NB4 (cell line): ENCODE measurements around the gene SGCD.

ENCODE experiments used
- MYC ChIP-seq: IDR thresholded peaks from 2 replicates; pipeline ENCODE4 v1.6.1; 2011; ENCODE audit warnings: low read depth, low read length
- POLR2A ChIP-seq: IDR thresholded peaks from 2 replicates; pipeline ENCODE4 v1.6.1; 2011; ENCODE audit warnings: mild to moderate bottlenecking; ENCODE audit not compliant: insufficient read length; ENCODE audit errors: extremely low read depth
- TF ChIP-seq, protein P1 (sequence below): IDR thresholded peaks from one replicate; pipeline ENCODE4 v1.5.1; 2012; ENCODE audit warnings: low read depth, low read length

DNA sequence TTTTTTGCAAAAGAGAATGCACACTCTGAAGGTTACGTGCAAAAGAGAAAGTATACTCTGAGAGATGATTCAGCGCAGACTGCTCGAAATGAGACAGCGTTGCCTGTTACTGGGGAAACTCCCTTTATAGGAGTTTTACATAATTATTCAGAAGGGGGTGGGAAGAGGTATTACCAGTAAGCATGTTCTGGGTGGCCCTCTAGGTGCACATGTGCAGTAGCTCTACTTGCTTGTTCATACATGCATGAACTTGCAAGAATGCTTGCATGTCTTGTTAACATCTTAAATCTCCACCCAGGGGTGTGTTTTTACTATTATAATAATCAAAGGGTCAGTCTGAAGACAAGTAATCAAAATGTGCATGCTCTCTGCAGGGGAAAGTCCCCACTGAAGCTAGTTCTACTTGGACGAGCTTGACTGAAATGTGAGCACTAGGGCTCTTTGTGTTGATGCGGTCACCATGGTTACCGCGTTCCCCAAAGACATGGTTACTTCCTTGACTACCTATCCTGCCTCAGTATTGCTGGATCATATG lies 75.5 kb downstream of the SGCD start:
- TF ChIP-seq, protein P1, sequence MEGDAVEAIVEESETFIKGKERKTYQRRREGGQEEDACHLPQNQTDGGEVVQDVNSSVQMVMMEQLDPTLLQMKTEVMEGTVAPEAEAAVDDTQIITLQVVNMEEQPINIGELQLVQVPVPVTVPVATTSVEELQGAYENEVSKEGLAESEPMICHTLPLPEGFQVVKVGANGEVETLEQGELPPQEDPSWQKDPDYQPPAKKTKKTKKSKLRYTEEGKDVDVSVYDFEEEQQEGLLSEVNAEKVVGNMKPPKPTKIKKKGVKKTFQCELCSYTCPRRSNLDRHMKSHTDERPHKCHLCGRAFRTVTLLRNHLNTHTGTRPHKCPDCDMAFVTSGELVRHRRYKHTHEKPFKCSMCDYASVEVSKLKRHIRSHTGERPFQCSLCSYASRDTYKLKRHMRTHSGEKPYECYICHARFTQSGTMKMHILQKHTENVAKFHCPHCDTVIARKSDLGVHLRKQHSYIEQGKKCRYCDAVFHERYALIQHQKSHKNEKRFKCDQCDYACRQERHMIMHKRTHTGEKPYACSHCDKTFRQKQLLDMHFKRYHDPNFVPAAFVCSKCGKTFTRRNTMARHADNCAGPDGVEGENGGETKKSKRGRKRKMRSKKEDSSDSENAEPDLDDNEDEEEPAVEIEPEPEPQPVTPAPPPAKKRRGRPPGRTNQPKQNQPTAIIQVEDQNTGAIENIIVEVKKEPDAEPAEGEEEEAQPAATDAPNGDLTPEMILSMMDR, result no peak
- TF ChIP-seq POLR2A (no peak), MYC (no peak)
